A673 (cell line): ENCODE measurements around the gene BORCS8. TPM values are rescaled to one million over a fixed set of nuclear protein-coding genes. Genes with fewer than 3 reads are reported as not detected.

Experiments used
- BruUV-seq: library from RNA; stranded (reverse); fragments of 400-500 nt; replicated peaks from 2 replicates; lab custom pipeline; 2021; lab: Mats Ljungman, UMichigan
- CTCF ChIA-PET: fragments of 300-600 bp; sonication (Branson Sonifier 250); formaldehyde crosslinking; loops from one replicate; lab custom pipeline; 2022; ENCODE audit warnings: antibody characterized with exemption; lab: Charles Lee
- POLR2A ChIA-PET: fragments of 300-600 bp; sonication (Branson Sonifier 250); formaldehyde crosslinking; loops from one replicate; lab custom pipeline; 2022; ENCODE audit warnings: antibody characterized with exemption; ENCODE audit not compliant: low non-redundant PET; lab: Charles Lee
- DNase-seq: peaks from one replicate; pipeline ENCODE4 v3.0.0-alpha.2; 2015; ENCODE audit warnings: low spot score
- H3K27ac ChIP-seq: fragments of 200-600 bp; sonication (generic); 2 replicates; pipeline ENCODE4 v1.5.1; 2016; ENCODE audit warnings: mixed run types, low read depth, mild to moderate bottlenecking, mixed read lengths, antibody characterized with exemption, low read length; ENCODE audit not compliant: poor library complexity, severe bottlenecking
- H3K27me3 ChIP-seq: fragments of 200-600 bp; sonication (generic); replicated peaks from 2 replicates; pipeline ENCODE4 v1.6.1; 2017; ENCODE audit warnings: mixed run types, low read depth, mild to moderate bottlenecking, mixed read lengths, antibody characterized with exemption, low read length; ENCODE audit not compliant: insufficient read depth, poor library complexity
- H3K36me3 ChIP-seq: fragments of 200-600 bp; sonication (generic); 2 replicates; pipeline ENCODE4 v1.6.1; 2016; ENCODE audit warnings: mixed run types, mild to moderate bottlenecking, mixed read lengths, antibody characterized with exemption, low read length; ENCODE audit not compliant: insufficient read depth, poor library complexity, severe bottlenecking
- H3K4me1 ChIP-seq: fragments of 200-600 bp; sonication (generic); 2 replicates; pipeline ENCODE4 v1.6.1; 2017; ENCODE audit warnings: mixed run types, mild to moderate bottlenecking, mixed read lengths, antibody characterized with exemption, low read length; ENCODE audit not compliant: insufficient read depth, poor library complexity, severe bottlenecking
- H3K4me3 ChIP-seq: fragments of 200-600 bp; sonication (generic); 2 replicates; pipeline ENCODE4 v1.5.1; 2016; ENCODE audit warnings: low read depth, mixed run types, mild to moderate bottlenecking, mixed read lengths, low read length; ENCODE audit not compliant: poor library complexity, severe bottlenecking
- H3K9me3 ChIP-seq: fragments of 200-600 bp; sonication (generic); 2 replicates; pipeline ENCODE4 v1.6.1; 2016; ENCODE audit warnings: mixed run types, low read depth, mild to moderate bottlenecking, mixed read lengths, antibody characterized with exemption, low read length; ENCODE audit not compliant: poor library complexity, severe bottlenecking
- EZH2 ChIP-seq: fragments of 200-600 bp; sonication (generic); IDR thresholded peaks from 2 replicates; pipeline ENCODE4 v1.6.1; 2017; ENCODE audit warnings: borderline replicate concordance, low read depth, mild to moderate bottlenecking, mixed read lengths, antibody characterized with exemption, low read length; ENCODE audit not compliant: poor library complexity, severe bottlenecking
- intact Hi-C: fragments of 100-400 bp; cut with micrococcal nuclease; formaldehyde crosslinking; loops from one replicate; pipeline ENCODE4 v1.10.0; 2022; ENCODE audit not compliant: unreplicated experiment
- total RNA-seq: library from RNA; stranded (reverse); gene quantifications from 2 replicates; pipeline ENCODE4 v1.2.3, GENCODE V29; 2021
- TF ChIP-seq, protein P1 (sequence below): fragments of 300-800, 200-600 bp; sonication (generic); conservative IDR thresholded peaks from 2 replicates; pipeline ENCODE4 v1.5.1; 2017; ENCODE audit warnings: low read depth, mild to moderate bottlenecking, antibody characterized with exemption, low read length, moderate library complexity, mixed read lengths

The BORCS8 gene
- total RNA-seq, 1 experiment from 2014 or later = 29.9 TPM

DNA sequence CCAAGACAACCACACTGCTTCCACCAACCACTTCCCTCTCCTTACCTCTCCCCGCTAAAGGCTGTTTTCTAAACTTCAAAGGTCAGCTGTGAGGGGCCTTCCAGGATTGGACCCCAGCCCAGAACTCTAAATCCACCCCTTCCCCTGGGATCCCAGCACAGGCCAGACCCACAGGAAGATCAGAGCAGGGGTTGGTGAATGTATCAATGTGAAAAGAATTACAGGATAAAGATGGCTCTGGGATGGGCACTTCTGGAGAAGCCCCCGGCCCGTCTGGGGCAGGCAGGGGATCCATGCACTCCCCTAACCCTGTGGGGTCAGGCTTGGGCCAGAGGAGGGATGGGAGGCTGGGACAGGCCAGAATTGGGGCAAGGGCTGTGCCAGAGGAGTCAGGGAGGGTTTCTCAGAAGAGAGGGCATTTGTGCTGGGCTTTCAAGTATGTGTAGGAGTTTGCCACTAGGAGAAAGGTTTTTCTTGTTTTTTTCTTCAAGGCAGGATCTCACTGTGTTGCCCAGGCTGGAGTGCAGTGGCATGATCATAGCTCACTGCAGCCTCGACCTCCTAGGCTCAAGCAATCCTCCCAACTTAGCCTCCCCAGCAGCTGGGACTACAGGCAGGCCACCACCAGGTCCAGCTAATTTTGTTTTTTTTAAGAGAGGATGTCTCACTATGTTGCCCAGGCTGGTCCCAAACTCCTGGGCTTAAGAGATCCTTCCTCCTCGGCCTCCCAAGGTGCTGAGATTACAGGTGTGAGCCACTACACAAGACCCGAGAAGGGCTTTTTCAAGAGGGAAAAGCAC lies 20.9 kb downstream of the BORCS8 start:
- no peaks in the 10 kb centered on the region for H3K36me3 ChIP-seq
- DNase-seq = no peak
- ChIA-PET CTCF (no interaction called here), POLR2A (interaction anchor here (0.6 kb wide), 1 partner anchor 106 kb away, joined by 4 read pairs; no protein-coding TSS in a partner anchor)
- TF ChIP-seq, protein P1, sequence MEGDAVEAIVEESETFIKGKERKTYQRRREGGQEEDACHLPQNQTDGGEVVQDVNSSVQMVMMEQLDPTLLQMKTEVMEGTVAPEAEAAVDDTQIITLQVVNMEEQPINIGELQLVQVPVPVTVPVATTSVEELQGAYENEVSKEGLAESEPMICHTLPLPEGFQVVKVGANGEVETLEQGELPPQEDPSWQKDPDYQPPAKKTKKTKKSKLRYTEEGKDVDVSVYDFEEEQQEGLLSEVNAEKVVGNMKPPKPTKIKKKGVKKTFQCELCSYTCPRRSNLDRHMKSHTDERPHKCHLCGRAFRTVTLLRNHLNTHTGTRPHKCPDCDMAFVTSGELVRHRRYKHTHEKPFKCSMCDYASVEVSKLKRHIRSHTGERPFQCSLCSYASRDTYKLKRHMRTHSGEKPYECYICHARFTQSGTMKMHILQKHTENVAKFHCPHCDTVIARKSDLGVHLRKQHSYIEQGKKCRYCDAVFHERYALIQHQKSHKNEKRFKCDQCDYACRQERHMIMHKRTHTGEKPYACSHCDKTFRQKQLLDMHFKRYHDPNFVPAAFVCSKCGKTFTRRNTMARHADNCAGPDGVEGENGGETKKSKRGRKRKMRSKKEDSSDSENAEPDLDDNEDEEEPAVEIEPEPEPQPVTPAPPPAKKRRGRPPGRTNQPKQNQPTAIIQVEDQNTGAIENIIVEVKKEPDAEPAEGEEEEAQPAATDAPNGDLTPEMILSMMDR = no peak
- TF ChIP-seq EZH2 = no peak
- H3K27ac ChIP-seq = peak overlapping the region; percentile 62
- intact Hi-C loops = no loop called here
- H3K4me3 ChIP-seq = no peak overlapping the region
- H3K27me3 ChIP-seq = no peaks in the 10 kb centered on the region
- H3K9me3 ChIP-seq = no peaks in the 10 kb centered on the region
- no TSS peak for BruUV-seq
- peaks cover 12% of the 10 kb centered on the region for H3K4me1 ChIP-seq

- TF ChIP-seq, protein P1 = no peak
- no peak for TF ChIP-seq EZH2
- H3K27ac ChIP-seq = no peak within 1 kb of the TSS
- H3K9me3 ChIP-seq = no peaks in the 10 kb centered on the region
- no peaks in the 10 kb centered on the region for H3K27me3 ChIP-seq
- peak within 1 kb of the TSS; percentile 19 for H3K4me3 ChIP-seq
- DNase-seq = peak; percentile 86
- H3K36me3 ChIP-seq = no peaks in the 10 kb centered on the region
- intact Hi-C loops = no loop called here
- ChIA-PET CTCF (interaction anchor here (0.6 kb wide), 2 partner anchors 100 to 898 kb away, joined by 3 to 8 read pairs; no protein-coding TSS in a partner anchor), POLR2A (interaction anchor here (0.6 kb wide), 2 partner anchors 16 to 105 kb away, joined by 4 read pairs; no protein-coding TSS in a partner anchor)
- no TSS peak for BruUV-seq
- peaks cover 12% of the 10 kb centered on the region for H3K4me1 ChIP-seq
Observed at GRCh38 chr19:19170053-19170872, 21.7 kb downstream of the BORCS8 start, which contains the start of gene MEF2B. TSS of gene MEF2B (minus strand) at chr19:19170263. CDS start at chr19:19150735, 19,528 bp downstream.

- H3K27me3 ChIP-seq = no peaks in the 10 kb centered on the region
- peak overlapping the region; percentile 19 for H3K4me3 ChIP-seq
- no peaks in the 10 kb centered on the region for H3K36me3 ChIP-seq
- no peak for DNase-seq
- ChIA-PET CTCF (interaction anchor here (0.6 kb wide), 1 partner anchor 178 kb away, joined by 3 read pairs; no protein-coding TSS in a partner anchor), POLR2A (interaction anchor here (0.6 kb wide), 2 partner anchors 17 to 258 kb away, joined by 4 read pairs; no protein-coding TSS in a partner anchor)
- no TSS peak for BruUV-seq
- intact Hi-C loops = no loop called here
- no peak overlapping the region for H3K27ac ChIP-seq
- TF ChIP-seq EZH2 = no peak
- TF ChIP-seq, protein P1 = no peak
- peaks cover 12% of the 10 kb centered on the region for H3K4me1 ChIP-seq
- no peaks in the 10 kb centered on the region for H3K9me3 ChIP-seq
Observed at GRCh38 chr19:19169236-19170052, 22.5 kb downstream of the BORCS8 start.
